ENCODE data around the gene THEM5.

Gene THEM5

GRCh38 chr1:151839082-151839412, 14.5 kb downstream of the THEM5 start:
- DNase-seq: no peak

DNA sequence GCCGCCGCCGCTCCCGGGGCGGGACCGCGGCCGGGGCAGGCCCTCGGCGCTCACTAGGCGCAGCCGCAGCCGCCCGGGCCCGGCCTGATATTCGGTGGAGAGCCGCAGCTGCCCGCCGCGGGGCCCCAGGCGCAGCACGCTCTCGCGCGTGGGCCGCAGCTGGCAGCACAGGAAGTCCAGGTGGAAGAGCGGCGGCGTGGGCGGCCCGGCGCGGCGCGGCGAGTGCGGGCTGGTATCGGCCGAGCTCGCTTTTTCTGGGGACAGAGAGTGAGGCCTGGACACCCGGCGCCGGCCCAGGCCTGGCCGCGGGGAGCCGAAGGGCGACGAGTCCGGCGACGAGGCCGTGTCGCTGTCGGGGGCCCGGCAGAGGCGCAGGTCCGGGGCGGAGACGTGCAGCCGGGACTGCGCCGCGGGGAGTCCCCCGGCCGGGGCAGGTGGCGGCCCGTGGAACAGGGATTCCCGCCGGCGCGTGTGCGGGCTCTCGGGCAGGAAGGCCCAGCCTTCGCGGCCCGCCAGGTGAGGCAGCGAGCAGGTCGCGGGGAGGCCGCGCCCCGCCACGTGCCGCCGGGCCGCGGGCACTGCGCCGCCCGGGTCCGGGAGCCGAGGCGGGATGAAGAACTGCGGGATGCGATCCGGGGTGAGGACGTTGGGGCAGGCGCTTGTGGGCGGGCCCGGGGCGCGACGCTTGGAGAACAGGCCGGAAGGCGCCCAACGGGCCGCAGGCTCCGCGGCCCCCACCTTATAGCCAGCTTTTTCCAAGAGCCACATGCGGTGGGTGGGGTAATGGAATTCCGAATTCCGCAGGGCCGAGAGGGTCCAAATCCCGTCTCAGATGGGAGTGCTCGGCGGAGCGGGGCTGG, 15.1 kb downstream of the THEM5 start:
- DNase-seq: peak; percentile 61

GRCh38 chr1:151837884-151838221, 15.7 kb downstream of the THEM5 start:
- no peak for DNase-seq

DNA sequence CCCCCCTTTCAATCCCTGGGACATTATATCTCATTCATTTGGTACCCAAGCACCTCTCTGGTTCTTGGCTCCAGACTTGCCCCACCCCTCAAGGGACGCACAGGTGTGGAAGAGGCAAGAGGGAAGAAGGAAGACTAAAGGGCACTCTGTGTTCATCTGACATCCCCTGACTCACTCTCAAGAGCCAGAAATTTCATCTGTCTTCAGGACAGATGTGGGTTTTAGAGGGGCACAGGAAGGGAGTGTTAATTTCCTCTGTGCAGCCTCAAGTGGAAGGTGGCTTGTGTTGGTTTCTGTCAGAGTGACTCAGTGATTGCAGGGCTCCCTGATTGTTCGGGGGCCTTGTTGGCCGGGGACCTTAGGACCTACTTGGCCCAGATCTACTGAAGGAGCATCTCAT, 16.3 kb downstream of the THEM5 start:
- no peak for DNase-seq

- DNase-seq: no peak
Observed at GRCh38 chr1:151835596-151835995, 17.9 kb downstream of the THEM5 start.

- DNase-seq: no peak
Observed at GRCh38 chr1:151834239-151834638, 19.3 kb downstream of the THEM5 start.

DNA sequence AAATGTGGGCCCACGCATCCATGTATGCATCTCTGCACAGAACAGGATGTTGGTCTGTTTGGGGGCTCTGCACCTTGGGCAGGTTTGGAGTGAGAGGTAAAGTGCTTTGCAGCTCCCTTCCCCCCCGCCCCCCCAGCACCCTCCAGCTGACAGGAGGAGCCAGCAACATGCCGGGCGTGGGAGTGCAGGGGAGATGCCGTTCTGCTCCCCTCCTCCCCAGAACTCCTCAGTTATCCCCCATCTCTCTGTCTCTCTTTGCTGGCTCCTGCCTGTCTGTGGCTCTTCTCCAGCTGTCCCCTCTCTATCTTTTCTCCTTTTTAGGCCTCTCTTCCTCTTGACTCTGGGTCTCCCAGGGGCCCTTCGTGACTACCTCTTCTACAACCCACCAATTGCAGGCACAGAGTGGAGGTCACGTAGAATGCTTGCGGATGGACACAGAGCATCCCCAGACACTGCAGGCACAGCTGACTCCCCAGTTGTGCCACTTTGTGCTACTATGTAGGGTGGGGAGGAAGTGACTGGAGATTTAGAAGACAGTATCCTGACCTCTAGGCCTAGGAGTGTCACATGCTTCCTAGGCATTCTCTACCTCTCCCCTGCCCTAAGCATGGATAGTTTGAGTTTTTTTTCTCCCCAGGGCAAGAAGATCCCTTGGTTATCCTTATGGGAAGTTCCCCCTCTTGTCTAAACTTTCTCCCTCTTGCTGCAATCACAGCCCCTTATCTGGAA, 20.2 kb downstream of the THEM5 start:
- no peak for DNase-seq

GRCh38 chr1:151832318-151832980, 21.1 kb downstream of the THEM5 start:
- DNase-seq: no peak

DNA sequence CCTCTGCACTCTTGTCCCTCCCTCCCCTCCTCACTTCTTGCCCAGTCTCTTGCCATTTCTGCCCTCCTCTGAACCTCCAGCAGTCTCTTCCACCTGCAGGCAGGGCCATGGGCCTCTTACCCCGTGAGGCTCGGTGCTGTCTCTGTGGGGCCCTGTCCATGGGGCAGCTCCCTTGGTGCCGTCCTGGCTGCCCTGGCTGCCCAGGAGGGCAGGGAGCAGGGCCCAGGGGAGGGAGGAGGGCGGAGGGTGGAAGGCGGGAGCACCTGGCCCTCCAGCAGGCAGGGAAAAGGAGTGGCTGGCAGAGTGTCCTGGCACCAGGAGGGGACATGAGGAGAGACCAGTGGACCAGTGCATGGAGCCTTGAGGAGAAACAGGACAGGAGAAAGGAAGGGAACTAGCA, 21.9 kb downstream of the THEM5 start, which contains the start of gene RORC:
RORC (minus strand) TSS at position 198 of the 400 bp plus-strand sequence; CDS start at position 160, 38 bp downstream.
- DNase-seq: no peak

- no peak for DNase-seq
Observed at GRCh38 chr1:151831256-151831591, 22.3 kb downstream of the THEM5 start.

DNA sequence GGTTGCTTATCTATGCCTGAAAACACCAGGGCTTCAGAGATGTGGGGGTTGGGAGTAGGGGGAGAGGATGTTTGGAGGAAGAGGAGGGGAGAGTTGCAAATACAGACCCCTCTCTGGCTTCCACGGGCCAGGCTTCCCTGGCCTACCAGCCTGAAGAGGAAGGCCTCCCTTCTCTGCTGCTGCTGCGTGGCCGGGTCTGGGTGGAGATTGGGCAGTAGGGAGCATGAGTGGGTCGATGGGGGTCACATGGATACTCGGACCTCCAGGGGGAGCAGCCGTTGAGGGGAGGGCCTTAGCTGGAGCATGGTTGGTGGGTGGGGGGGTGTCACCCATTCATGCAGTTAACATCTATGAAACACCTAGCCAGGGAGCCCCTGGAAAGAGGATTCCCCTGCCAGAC, 23.5 kb downstream of the THEM5 start:
- no peak for DNase-seq

DNA sequence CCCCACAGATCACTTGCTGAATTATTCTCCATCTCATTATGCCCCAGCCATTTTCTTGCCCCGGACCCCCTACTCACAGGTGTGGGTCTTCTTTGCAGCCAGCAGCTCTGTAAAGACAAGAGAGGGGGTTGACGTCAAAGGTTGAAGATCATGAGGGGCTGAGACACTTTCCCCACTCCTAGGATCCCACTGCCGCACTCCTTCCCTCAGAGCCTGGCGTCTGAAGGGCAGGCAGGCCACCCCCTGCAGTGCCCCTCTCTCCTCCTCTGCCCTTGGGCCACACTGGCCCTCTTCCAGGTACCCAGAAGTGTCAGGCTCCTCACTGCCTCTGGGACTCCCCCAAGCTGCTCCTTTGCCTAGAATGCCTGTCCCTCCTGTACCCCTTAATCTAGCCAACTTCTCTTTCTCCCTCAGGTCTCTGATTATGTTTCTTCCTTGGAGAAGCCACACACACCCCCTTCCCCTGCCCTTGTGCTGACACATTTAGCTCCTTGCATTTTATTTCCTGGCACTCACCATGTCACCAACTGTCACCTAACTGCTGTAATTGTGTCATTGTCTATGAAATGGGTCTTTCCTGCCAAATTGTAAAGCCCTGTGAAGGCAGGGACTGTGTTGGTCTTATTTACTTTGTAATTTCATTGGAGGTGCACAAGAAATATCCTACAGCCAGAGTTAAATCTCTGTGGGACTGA, 24.0 kb downstream of the THEM5 start:
- no peak for DNase-seq

GRCh38 chr1:151828921-151829320, 24.6 kb downstream of the THEM5 start:
- DNase-seq: no peak

DNA sequence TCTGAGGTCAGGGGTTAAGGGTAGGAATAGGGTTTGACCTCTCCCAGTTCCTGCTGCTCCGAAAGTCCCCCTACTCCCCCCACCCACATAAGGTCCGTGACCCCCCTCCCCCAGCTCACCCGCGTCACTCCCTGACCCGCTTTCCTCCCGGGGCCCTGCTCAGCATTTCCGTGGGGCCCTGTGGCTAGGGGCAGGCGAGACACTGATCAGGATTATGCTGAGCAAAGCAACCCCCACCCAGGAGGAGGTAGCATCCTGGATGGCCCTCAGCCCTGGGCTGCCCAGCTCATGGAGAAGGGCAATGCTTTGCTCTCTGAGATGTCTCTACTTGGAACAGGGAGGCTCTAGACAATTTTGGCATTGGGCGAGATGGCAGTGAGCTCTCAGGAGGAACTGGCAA, 25.7 kb downstream of the THEM5 start:
- no peak for DNase-seq

- no peak for DNase-seq
Observed at GRCh38 chr1:151825751-151826660, 27.5 kb downstream of the THEM5 start.

DNA sequence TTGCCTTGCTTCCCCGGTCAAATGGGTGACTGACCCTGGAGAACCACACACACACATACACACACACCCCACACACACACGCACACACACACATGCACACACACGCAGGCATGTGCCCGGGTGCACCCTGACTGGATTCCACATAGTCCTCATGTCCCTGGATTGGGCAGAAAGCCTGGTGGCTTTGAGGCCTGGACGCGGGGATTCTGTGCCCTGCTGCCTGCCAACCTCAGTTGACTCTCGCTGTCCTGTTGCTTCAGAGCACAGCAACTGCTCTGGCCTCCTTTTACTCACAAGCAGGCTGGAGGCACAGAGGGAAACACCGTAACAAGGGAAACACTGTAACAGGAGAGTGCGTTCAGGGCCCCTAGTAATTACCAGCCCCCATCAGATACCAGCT, 28.3 kb downstream of the THEM5 start:
- DNase-seq: no peak

- DNase-seq: no peak
Observed at GRCh38 chr1:151823175-151823574, 30.3 kb downstream of the THEM5 start.

DNA sequence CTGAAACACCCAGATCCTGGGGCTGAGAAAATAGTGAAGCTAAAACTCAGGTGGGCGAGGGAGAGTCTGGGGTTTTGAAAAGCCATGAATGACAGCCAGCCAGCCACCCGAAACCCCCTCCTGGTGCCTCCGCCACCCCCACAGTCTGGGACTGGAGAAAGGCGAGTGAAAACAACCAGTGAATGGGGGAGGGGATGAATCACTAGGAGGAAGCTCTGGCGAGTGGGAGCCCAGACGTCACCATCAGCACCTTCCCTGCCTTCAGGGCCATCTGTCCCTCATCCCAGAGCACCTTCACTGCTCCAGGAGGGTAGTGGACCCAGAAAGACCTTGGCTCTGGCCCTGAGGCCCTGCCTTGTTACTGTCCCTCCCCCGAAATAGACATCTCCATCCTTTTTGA, 31.1 kb downstream of the THEM5 start:
- no peak for DNase-seq

DNA sequence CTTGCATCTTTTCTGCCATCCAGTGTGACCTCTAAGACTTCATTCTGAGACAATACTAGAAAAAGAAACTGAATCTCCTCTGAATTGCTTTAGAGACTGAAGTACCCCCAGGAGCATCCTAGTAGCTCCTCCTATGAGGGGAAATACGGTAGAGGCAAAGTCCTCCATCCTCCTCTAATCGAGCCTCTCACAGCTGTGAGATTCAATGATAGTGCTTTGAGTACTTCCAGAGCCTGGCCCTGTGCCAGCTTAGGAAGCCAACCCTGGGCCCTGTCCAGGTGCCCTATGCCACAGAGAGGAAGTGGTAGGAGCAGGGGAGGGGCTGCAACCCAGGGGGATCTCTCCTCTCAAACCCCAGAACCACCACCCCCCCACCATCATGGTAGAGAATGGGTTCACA, 32.6 kb downstream of the THEM5 start:
- no peak for DNase-seq

DNA sequence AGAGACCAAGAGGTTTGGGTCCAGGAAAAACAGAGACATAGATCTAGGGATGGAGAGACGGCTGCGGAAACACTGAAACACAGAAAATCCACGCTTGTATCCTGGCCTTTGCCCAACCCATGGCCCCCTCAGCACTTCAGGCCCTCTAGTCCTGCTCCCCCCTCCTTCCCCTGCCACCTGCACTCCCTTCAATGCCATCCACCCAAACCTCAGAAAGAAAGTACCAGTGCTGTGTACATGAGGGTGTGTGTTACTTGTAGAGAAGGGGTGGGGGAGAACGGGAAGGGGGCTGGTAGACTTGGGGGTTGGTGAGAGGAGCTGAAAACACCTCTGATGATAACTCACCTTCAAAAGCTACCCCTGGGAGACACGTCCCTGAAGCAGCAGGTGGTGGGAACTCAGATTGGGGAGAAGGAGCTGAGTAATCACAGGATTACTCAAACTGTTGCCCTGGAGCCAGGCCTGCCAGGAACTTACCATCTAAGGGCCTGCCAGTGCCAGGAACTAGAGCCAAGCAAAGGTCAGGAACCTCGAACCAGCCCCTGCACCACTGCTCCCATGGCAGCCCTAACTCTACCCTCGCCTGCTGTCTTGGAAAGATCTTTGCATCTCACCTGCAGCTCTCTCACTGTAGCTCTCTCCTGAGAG, 33.4 kb downstream of the THEM5 start:
- no peak for DNase-seq

DNA sequence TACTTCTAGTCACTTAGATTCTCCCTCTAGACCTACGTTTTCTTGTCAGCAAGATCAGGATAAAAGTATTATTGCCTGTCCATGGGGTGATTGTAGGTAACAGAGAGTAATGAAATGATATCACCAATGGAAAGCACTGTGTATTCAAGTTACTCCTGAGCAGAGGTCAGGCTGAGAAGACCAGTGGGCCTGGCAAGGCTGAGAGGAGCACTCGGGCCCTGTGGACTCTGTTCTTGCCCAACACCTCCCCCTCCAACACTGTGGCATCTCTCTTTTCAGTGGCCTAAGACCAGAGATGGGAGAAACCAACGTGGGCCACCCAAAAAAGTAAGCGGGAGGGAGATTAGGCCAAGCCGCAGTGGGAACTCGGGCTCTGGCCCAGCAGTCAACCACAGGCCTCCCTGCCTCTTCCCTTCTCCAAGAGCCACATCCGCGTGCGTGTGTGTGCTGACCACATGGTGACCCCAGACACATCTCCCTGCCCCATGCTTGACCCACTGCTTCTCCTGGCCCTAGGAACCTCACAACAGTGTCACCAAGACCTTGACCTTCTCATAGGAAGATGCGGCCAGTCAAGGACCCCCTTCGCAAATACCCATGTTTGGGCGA, 34.2 kb downstream of the THEM5 start:
- no peak for DNase-seq
